K562 (cell line): ENCODE measurements around the gene HDAC9.

Source experiments
- CEBPB ChIP-seq: fragments of 450-650 bp; IDR thresholded peaks from 2 replicates; pipeline ENCODE4 v1.6.1; 2016; ENCODE audit warnings: missing genetic modification characterization, missing compliant biosample characterization
- CREB1 ChIP-seq, 2 experiments: sonication (generic) in 1 of 2; formaldehyde crosslinking in 1 of 2; IDR thresholded peaks; 2 replicates each; pipeline versions ENCODE4 v1.6.1 to v1.8.0; 2012 to 2022; ENCODE audit warnings: inconsistent platforms in 1 of 2, mild to moderate bottlenecking in 1 of 2, missing genetic modification reagents in 1 of 2, moderate library complexity in 1 of 2
- EGR1 ChIP-seq: fragments of 450-650 bp; conservative IDR thresholded peaks from 2 replicates; pipeline ENCODE4 v1.6.1; 2017; ENCODE audit warnings: mild to moderate bottlenecking
- ESRRA ChIP-seq: fragments of 450-650 bp; IDR thresholded peaks from 2 replicates; pipeline ENCODE4 v1.6.1; 2014; ENCODE audit warnings: low read depth, mild to moderate bottlenecking, moderate library complexity, borderline replicate concordance
- GATAD2A ChIP-seq: fragments of 450-650 bp; IDR thresholded peaks from 2 replicates; pipeline ENCODE4 v1.6.1; 2017
- HCFC1 ChIP-seq: IDR thresholded peaks from 2 replicates; pipeline ENCODE4 v1.6.1; 2012; ENCODE audit warnings: low read depth, low read length, improper control_type of control experiment
- JUN ChIP-seq, 2 experiments: sonication (generic) in 1 of 2; formaldehyde crosslinking in 1 of 2; IDR thresholded peaks; 2 replicates each; pipeline versions ENCODE4 v1.6.1 to v1.8.0; 2012 to 2022; ENCODE audit warnings: borderline replicate concordance in 2 of 2, mild to moderate bottlenecking in 2 of 2, improper control_type of control experiment in 1 of 2, low read depth in 1 of 2, low read length in 1 of 2, missing genetic modification reagents in 1 of 2
- JUND ChIP-seq, 2 experiments: IDR thresholded peaks; 2 replicates in 1 of 2; 3 replicates in 1 of 2; pipeline ENCODE4 v1.6.1; 2011; ENCODE audit warnings: borderline replicate concordance in 2 of 2, low read depth in 2 of 2, low read length in 2 of 2, improper control_type of control experiment in 1 of 2, missing biosample characterization in 1 of 2, missing genetic modification characterization in 1 of 2, missing genetic modification reagents in 1 of 2
- NR2C2 ChIP-seq, 2 experiments: fragments of 200-800 bp in 1 of 2; sonication (Bioruptor generic) in 1 of 2; sonication (generic) in 1 of 2; formaldehyde crosslinking in 1 of 2; IDR thresholded peaks; 2 replicates each; pipeline versions ENCODE4 v1.6.1 to v1.8.0; 2016 to 2022; ENCODE audit warnings: mild to moderate bottlenecking in 1 of 2, missing compliant biosample characterization in 1 of 2, missing genetic modification characterization in 1 of 2, missing genetic modification reagents in 1 of 2
- TF ChIP-seq, protein P1 (sequence below): sonication (generic); formaldehyde crosslinking; IDR thresholded peaks from 2 replicates; pipeline ENCODE4 v1.8.1; 2023; ENCODE audit warnings: mild to moderate bottlenecking, missing genetic modification reagents
- TF ChIP-seq, protein P2 (sequence below), 3 experiments: IDR thresholded peaks in 2 of 3; conservative IDR thresholded peaks in 1 of 3; 2 replicates each; pipeline ENCODE4 v1.5.1; 2011 to 2012; ENCODE audit warnings: low read length in 3 of 3, mild to moderate bottlenecking in 3 of 3, control low read depth in 2 of 3, improper control_type of control experiment in 1 of 3, inconsistent platforms in 1 of 3, low read depth in 1 of 3, mixed read lengths in 1 of 3, moderate library complexity in 1 of 3; ENCODE audit not compliant: insufficient read depth in 2 of 3
- TF ChIP-seq, protein P3 (sequence below): sonication (generic); formaldehyde crosslinking; IDR thresholded peaks from 2 replicates; pipeline ENCODE4 v1.8.0; 2022; ENCODE audit warnings: mild to moderate bottlenecking, low read depth, missing genetic modification reagents
- TF ChIP-seq, protein P4 (sequence below): fragments of 450-650 bp; IDR thresholded peaks from 2 replicates; pipeline ENCODE4 v1.6.1; 2016; ENCODE audit warnings: low read depth, mild to moderate bottlenecking, moderate library complexity
- TF ChIP-seq, protein P5 (sequence below): fragments of 250-450 bp; sonication (Bioruptor Pico); IDR thresholded peaks from 2 replicates; pipeline ENCODE4 v1.5.0; 2020; ENCODE audit warnings: mild to moderate bottlenecking, borderline replicate concordance

DNA sequence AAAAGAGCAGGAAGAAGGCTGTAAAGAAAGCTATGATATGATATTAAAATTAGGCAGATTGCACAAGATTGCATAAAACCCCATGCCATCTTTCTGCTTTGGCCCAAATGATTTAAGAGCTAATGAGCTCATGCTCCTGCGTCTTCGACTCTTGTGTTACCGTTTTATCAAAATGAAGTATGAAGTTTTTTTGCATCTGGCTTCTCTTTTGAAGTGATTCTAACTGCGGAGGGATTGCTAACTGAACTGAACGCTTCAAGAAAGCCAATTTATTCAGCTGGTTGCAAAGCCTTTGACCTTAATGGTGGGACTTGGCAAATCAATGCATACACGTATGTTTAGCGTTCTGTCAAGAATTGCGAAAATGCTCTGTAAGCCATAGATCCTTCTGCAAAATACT lies 339.0 kb downstream of the HDAC9 start:
- TF ChIP-seq, protein P1, sequence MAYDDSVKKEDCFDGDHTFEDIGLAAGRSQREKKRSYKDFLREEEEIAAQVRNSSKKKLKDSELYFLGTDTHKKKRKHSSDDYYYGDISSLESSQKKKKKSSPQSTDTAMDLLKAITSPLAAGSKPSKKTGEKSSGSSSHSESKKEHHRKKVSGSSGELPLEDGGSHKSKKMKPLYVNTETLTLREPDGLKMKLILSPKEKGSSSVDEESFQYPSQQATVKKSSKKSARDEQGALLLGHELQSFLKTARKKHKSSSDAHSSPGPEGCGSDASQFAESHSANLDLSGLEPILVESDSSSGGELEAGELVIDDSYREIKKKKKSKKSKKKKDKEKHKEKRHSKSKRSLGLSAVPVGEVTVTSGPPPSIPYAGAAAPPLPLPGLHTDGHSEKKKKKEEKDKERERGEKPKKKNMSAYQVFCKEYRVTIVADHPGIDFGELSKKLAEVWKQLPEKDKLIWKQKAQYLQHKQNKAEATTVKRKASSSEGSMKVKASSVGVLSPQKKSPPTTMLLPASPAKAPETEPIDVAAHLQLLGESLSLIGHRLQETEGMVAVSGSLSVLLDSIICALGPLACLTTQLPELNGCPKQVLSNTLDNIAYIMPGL = no peak
- TF ChIP-seq EGR1 (no peak), JUN (IDR thresholded peaks at IDR 0.05; ENCODE audit: borderline replicate concordance, low read depth, low read length) (no peak), JUN (CRISPR knock-in tag; IDR thresholded peaks at IDR 0.05; ENCODE audit: borderline replicate concordance) (no peak), GATAD2A (no peak), CREB1 (IDR thresholded peaks at IDR 0.05) (no peak), CREB1 (CRISPR knock-in tag; IDR thresholded peaks at IDR 0.05) (no peak), JUND (IDR thresholded peaks at IDR 0.05; ENCODE audit: borderline replicate concordance, low read depth, low read length) (no peak), JUND (tag; IDR thresholded peaks at IDR 0.05; ENCODE audit: borderline replicate concordance, low read depth, low read length) (no peak), ESRRA (no peak), NR2C2 (CRISPR knock-in tag; IDR thresholded peaks at IDR 0.05) (no peak), NR2C2 (tag; IDR thresholded peaks at IDR 0.05) (no peak), HCFC1 (no peak), CEBPB (no peak)
- TF ChIP-seq, protein P2, sequence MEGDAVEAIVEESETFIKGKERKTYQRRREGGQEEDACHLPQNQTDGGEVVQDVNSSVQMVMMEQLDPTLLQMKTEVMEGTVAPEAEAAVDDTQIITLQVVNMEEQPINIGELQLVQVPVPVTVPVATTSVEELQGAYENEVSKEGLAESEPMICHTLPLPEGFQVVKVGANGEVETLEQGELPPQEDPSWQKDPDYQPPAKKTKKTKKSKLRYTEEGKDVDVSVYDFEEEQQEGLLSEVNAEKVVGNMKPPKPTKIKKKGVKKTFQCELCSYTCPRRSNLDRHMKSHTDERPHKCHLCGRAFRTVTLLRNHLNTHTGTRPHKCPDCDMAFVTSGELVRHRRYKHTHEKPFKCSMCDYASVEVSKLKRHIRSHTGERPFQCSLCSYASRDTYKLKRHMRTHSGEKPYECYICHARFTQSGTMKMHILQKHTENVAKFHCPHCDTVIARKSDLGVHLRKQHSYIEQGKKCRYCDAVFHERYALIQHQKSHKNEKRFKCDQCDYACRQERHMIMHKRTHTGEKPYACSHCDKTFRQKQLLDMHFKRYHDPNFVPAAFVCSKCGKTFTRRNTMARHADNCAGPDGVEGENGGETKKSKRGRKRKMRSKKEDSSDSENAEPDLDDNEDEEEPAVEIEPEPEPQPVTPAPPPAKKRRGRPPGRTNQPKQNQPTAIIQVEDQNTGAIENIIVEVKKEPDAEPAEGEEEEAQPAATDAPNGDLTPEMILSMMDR (IDR thresholded peaks at IDR 0.05 in 2 of 3, conservative IDR thresholded peaks at IDR 0.05 in 1 of 3; ENCODE audit: insufficient read depth in 2 of 3, low read depth in 1 of 3, low read length in 3 of 3) = no peak
- TF ChIP-seq, protein P3, sequence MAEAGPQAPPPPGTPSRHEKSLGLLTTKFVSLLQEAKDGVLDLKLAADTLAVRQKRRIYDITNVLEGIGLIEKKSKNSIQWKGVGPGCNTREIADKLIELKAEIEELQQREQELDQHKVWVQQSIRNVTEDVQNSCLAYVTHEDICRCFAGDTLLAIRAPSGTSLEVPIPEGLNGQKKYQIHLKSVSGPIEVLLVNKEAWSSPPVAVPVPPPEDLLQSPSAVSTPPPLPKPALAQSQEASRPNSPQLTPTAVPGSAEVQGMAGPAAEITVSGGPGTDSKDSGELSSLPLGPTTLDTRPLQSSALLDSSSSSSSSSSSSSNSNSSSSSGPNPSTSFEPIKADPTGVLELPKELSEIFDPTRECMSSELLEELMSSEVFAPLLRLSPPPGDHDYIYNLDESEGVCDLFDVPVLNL (CRISPR knock-in tag) = no peak
- TF ChIP-seq, protein P4, sequence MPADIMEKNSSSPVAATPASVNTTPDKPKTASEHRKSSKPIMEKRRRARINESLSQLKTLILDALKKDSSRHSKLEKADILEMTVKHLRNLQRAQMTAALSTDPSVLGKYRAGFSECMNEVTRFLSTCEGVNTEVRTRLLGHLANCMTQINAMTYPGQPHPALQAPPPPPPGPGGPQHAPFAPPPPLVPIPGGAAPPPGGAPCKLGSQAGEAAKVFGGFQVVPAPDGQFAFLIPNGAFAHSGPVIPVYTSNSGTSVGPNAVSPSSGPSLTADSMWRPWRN = no peak
- TF ChIP-seq, protein P5, sequence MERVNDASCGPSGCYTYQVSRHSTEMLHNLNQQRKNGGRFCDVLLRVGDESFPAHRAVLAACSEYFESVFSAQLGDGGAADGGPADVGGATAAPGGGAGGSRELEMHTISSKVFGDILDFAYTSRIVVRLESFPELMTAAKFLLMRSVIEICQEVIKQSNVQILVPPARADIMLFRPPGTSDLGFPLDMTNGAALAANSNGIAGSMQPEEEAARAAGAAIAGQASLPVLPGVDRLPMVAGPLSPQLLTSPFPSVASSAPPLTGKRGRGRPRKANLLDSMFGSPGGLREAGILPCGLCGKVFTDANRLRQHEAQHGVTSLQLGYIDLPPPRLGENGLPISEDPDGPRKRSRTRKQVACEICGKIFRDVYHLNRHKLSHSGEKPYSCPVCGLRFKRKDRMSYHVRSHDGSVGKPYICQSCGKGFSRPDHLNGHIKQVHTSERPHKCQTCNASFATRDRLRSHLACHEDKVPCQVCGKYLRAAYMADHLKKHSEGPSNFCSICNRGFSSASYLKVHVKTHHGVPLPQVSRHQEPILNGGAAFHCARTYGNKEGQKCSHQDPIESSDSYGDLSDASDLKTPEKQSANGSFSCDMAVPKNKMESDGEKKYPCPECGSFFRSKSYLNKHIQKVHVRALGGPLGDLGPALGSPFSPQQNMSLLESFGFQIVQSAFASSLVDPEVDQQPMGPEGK (CRISPR knock-in tag) = no peak
